ENCODE data around the gene RUSC2.

DNA sequence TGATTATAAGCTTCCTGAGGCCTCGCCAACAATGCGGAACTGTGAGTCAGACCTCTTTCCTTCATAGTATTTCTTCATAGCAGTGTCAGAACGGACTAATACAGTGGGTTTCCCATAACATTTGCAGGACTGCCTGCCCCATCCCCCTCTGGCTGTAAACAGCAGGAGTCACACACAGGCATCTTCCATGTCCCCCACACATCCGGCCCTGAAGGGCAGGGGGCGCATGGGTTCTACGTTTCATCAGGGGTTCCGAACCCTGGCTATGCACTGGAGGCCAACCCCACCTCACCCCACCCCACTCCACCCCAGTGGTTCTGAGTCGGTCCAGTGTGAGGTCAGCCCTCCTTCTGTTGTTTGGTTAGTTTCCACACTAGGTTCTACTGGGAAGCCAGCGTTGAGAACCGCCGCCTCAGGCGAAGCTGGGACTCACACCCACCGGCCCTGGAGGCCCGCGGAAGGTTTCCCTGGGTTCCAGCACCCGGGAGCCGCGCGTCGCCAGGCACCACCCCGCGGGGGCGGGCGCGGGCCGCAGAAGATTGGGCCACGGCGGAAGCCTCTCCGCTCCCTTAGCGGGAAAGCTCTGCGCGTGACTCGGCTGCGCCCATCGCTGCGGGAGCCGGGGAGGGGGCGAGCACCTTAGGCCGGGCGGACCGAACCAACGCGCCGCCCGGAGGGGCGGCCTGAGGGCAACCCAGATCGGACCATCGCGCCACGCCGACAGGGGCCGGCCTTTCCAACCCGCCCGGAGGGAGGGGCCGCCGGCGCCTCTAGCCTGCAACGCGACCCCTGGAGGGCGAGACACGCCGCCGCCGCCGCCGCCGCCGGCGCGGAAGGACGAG, at the start of gene RUSC2:
- peak; percentile 62 to 77 for TF ChIP-seq POLR2A (IDR thresholded peaks at IDR 0.05)
- TF ChIP-seq CTCF (IDR thresholded peaks at IDR 0.05): peak; percentile 33 to 59 (median 52)
